Right lung (tissue), 10 donors: ENCODE measurements around the gene LCE4A. TPM values are rescaled to one million over a fixed set of nuclear protein-coding genes. Genes with fewer than 3 reads are reported as not detected.
"Not testable (repeated sequence)": the region's sequence is repeated elsewhere in the genome, so short reads cannot be mapped to it uniquely, and the experiment has no call there.

ENCODE experiments used
- DNase-seq, 2 donors: peaks; one replicate each; pipeline ENCODE4 v3.0.0-alpha.2; 2013
- long read RNA-seq, 8 donors: transcript quantifications; one replicate each; lab custom pipeline, GENCODE V29; 2026
- polyA plus RNA-seq, 5 donors: library from polyadenylated mRNA; unstranded; fragments of 120-200 nt; gene quantifications; one replicate each; pipeline versions ENCODE4 v1.2.1 to v1.2.3, GENCODE V29; 2013; ENCODE audit warnings: inconsistent platforms in 1 of 5, low replicate concordance in 1 of 5; ENCODE audit not compliant: insufficient read length in 5 of 5, insufficient read depth in 1 of 5

The LCE4A gene
- polyA plus RNA-seq = not detected
- long read RNA-seq, donor 1 = 0 reads
- long read RNA-seq, donor 2 = 0 reads
- long read RNA-seq, donor 3 = 0 reads
- long read RNA-seq, donor 4 = 0 reads
- long read RNA-seq, donor 5 = 0 reads
- long read RNA-seq, donor 6 = 0 reads
- long read RNA-seq, donor 7 = 0 reads
- long read RNA-seq, donor 8 = 0 reads

- DNase-seq = no peak
Observed at GRCh38 chr1:152707860-152708259, at the start of gene LCE4A. Gene LCE4A, plus strand, starts transcription at chr1:152708160. Its CDS starts 916 bp downstream, at chr1:152709076.

DNA sequence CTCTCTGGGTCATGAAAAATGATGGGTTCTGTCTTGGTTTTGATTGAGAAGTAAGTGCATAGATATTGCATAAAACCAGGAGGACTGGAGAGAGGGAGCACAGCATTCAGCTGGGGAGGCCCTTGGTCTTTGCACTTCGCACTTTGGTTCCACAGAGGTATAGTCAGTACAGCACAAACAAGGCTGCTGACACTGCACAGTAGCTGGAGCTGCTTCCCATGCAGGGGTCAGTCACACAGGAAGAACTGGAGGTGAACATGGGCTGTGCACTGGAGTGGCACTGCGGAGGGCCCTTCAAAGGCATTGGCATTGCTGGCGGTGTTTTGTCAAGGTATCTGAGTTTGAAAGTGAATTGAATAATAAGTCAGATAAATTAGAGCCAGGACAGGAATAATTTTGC, 49.3 kb upstream of the LCE4A start:
- DNase-seq = no peak

DNA sequence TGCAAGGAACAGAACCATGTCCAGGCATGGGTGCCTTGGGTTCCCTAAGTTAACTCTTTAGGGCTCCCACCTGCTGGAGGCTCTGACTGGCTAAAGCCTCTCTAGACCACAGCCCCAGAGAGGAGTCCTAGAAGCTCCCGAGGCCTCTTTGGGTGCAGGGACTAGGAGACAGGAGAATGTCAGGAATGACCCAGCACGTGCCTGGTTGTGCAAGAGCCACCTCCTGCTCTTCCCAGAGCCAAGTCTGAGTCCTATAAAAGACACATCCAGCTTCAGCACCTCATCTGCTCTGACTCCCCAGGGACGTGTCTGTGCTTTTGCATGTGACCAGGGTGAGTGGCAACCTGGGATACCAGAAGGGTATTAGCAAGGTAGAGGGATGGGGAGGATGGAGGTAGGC, 44.9 kb upstream of the LCE4A start, which contains the start of gene LCE2D:
LCE2D (plus strand) TSS at position 283 of the 400 bp plus-strand sequence. CDS start 726 bp downstream, outside the sequence.
- no peak for DNase-seq

GRCh38 chr1:152666171-152666570, 41.8 kb upstream of the LCE4A start:
- not testable (repeated sequence) for DNase-seq

DNA sequence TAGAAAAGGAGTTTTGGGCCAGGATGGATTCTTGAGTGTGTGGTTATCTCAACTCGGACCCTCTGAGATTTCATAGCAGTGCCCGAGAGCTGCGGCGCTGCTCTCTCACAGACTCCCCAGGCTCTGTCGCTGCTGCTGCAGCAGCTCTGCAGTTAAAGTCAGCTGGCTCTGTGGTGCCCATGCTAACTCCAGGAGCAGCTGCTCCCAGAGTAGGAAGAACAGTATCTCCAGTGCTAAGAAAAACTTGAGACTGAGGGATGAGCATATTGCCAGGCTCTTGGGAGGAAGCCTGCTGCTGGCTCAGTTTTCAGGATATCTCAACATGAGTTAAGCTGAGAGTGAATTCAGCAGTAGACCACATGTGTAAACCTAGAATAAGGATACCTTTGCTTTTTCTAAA, 40.3 kb upstream of the LCE4A start:
- no peak for DNase-seq

GRCh38 chr1:152673016-152673415, 34.9 kb upstream of the LCE4A start:
- DNase-seq = no peak

GRCh38 chr1:152674983-152675382, 33.0 kb upstream of the LCE4A start, which contains the start of gene LCE2C:
Gene LCE2C, plus strand, starts transcription at chr1:152675279. Its CDS starts 737 bp downstream, at chr1:152676016.
- DNase-seq = not testable (repeated sequence)

DNA sequence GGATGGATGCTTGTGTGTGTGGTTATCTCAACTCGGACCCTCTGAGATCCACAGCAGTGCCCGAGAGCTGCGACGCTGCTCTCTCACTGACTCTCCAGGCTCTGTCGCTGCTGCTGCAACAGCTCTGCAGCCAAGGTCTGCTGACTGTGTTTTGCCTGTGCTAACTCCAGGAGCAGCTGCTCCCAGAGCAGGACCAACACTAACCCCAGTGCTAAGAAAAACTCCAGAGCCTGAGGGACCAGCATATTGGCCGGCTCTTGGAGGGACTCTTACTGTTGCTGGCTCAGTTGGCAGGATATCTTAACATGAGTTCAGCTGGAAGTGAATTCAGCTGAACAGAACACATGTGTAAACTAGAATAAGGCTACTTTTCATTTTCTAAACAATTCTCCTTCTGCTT, 28.5 kb upstream of the LCE4A start:
- no peak for DNase-seq

DNA sequence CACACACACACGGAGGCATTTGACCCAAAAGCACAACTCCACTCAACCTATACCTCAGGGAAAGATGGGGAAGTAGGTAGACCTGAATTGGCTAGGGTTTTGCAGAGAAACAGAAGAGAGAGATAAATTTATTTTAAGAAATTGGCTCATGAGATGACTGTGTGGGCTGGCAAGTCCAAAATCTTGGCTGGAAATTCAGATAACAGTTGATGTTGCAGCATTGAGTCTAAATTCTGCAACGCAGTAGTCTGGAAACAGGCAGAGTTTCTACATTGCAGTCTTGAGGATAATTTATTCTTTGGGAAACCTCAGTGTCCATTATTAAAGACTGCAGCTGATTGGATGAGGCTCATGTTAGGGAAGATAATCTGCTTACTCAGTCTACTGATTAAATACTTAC, 26.3 kb upstream of the LCE4A start:
- no peak for DNase-seq

DNA sequence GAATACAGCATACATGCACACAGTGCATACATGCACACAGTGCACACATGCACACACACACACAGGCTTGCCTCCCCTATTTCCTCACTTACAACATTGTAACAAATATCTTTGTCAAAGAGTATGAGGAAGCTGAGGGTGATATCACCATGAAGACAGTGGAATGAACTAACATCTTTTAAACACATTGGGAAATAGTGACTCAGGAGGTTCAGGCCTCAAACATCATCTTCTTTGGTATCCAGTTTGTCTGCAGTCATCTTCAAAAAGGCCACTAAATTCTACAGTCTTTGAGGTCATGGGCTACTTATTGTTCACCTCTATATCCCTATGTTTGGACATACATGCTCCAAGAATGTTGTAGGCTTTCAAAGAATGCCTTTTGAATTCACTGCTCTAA, 24.1 kb upstream of the LCE4A start:
- no peak for DNase-seq

DNA sequence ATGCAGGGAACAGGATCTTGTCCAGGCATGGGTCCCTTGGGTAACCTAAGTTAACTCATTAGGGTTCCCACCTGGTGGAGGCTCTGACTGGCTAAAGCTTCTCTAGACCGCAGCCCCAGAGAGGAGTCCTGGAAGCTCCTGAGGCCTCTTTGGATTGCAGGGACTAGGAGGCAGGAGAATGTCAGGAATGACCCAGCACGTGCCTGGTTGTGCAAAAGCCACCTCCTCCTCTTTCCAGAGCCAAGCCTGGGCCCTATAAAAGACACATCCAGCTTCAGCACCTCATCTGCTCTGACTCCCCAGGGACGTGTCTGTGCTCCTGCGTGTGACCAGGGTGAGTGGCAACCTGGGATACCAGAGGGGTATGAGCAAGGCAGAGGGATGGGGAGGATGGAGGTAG, 22.1 kb upstream of the LCE4A start, which contains the start of gene LCE2B:
LCE2B (plus strand) TSS at position 301 of the 400 bp plus-strand sequence. CDS start 721 bp downstream, outside the sequence.
- DNase-seq = not testable (repeated sequence)

- DNase-seq = no peak
Observed at GRCh38 chr1:152697701-152698600, 10.0 kb upstream of the LCE4A start, which contains the start of gene LCE2A. Gene LCE2A, plus strand, starts transcription at chr1:152698345. Its CDS starts 557 bp downstream, at chr1:152698902.

DNA sequence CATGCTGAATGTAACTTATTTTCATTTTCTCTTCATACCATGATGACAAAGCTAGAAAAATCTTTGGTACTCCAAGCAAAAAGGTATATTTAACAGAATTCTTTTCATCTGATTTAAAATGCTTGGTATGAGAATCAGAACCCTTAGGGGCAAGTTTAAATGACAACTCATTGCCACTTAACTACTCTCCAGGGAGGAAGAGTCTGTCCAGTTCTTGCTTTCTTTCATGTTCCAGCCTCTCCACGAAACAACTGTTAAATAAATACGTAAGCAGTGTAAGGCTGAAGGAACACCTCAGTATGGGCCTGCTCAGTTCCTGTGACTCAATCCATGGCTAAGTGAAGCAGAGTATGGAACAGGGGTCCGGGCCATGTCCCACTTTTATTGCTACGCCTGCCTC, 8.2 kb upstream of the LCE4A start:
- no peak for DNase-seq

DNA sequence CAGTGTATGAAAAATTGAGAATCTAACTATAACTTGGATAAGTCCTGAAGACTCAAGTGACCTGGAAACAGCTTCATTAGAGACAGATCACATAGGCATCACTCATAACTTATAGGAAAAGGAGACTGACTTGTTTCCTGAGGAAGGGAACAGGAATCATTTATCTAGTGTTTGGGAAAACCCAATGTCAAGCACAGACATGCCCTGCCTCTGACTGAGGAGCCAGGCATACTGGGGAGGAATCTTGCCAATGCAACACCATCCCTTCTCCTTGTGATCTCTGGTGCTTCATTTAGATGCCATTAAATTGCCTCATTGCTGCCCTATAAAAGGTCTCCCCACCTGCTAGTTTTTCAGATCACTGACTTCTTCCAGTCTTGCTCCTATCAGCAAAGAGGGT, 10.3 kb downstream of the LCE4A start:
- no peak for DNase-seq

GRCh38 chr1:152725261-152725660, 17.3 kb downstream of the LCE4A start:
- no peak for DNase-seq

GRCh38 chr1:152728986-152729385, 21.0 kb downstream of the LCE4A start:
- no peak for DNase-seq

DNA sequence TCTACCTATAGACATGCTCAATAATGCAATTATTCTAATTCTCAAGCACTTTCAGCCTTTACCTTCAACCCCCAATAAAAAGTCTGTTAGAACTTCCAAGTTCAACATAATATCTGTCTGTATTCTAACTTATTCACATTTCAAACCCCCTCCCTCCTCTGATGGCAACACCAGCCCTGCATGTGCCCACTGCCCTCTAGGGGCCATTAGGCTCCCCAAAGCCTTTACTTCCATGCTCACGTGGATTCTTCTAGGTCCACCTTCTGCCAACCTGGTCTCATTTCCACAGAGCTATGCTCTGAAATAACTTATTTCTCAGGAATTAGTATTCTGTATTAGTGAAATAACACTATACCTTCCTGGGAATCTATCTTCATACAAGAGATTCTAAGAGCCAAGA, 27.7 kb downstream of the LCE4A start:
- no peak for DNase-seq

GRCh38 chr1:152737997-152738396, 30.0 kb downstream of the LCE4A start:
- DNase-seq = no peak

DNA sequence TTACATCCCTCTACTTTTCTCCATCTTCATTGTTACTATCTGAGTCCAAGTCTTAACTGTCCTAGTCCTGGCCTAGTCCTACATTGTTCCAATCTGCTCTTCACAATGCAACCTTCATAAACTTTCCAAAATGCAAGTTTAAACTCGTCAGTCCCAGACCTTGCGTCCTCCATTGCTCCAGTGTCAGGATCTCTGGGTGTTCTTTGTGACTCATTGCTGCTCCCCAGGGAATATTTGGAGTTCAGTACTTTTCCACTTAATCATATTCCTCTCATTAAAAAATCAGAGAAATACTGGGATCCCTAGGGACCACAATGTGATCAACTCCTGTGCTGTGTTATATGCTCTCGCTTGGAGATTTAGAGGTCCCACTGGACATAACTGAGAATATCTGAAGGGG, 31.9 kb downstream of the LCE4A start:
- DNase-seq = no peak

DNA sequence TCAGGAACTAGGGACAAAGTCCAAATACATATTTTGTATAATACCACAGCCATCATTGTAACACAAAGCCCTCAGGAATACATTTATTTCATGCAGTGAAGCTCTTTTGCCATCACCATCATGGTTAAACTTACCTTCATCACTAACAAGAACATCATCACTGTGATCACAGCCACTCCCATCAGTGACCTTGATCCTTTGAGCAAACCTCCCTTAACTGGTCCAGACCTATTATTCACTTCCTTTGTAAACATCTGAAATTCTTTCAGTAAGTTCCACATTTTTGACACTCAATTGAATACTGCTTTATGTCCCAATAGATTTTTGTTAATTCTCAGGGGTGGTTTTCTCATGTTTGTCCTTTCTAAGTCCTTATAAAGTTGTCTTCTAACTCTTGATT, 33.7 kb downstream of the LCE4A start:
- no peak for DNase-seq

GRCh38 chr1:152743371-152744145, 35.6 kb downstream of the LCE4A start:
- DNase-seq = no peak

GRCh38 chr1:152745289-152745704, 37.3 kb downstream of the LCE4A start:
- DNase-seq = no peak
